Gastrocnemius medialis (tissue), 4 donors: ENCODE data around the gene HNRNPA2B1.
"Not testable (repeated sequence)": the region's sequence is repeated elsewhere in the genome, so short reads cannot be mapped to it uniquely, and the experiment has no call there.

Source experiments
- CTCF ChIP-seq, 5 experiments: fragments of 450-650 bp in 3 of 5; fragments of 200-600 bp in 2 of 5; sonication (generic) in 2 of 5; IDR thresholded peaks in 4 of 5; conservative IDR thresholded peaks in 1 of 5; 1 replicate in 4 of 5; 2 replicates in 1 of 5; pipeline ENCODE4 v1.5.1; 2016 to 2019; ENCODE audit warnings: antibody characterized with exemption in 5 of 5, mild to moderate bottlenecking in 3 of 5, moderate library complexity in 3 of 5
- POLR2A ChIP-seq, 2 donors: fragments of 450-650 bp; IDR thresholded peaks; one replicate each; pipeline ENCODE4 v1.6.1; 2017; ENCODE audit warnings: antibody characterized with exemption in 2 of 2, mild to moderate bottlenecking in 2 of 2, moderate library complexity in 2 of 2

- TF ChIP-seq CTCF (IDR thresholded peaks at IDR 0.05 in 4 of 5, conservative IDR thresholded peaks at IDR 0.05 in 1 of 5); POLR2A (IDR thresholded peaks at IDR 0.05): not testable (repeated sequence)
These were observed 52.8 kb downstream of the HNRNPA2B1 start for GRCh38 chr7:26147646-26148306.
